HepG2 (cell line): ENCODE data around the gene SELPLG. TPM values are rescaled to one million over a fixed set of nuclear protein-coding genes. Genes with fewer than 3 reads are reported as not detected.
A peak's percentile ranks its signal among the peaks of the same experiment; 100 is the strongest.

ENCODE experiments used
- ATAC-seq: fragments of 200-7000 bp; cut with Tn5 transposase; 3 replicates; pipeline ENCODE4 v1.9.1; 2020; ENCODE audit warnings: mild to moderate bottlenecking, moderate library complexity
- BruUV-seq: library from RNA; stranded (reverse); fragments of 400-500 nt; replicated peaks from 2 replicates; lab custom pipeline; 2021; lab: Mats Ljungman, UMichigan
- CTCF ChIA-PET: fragments of 300-600 bp; formaldehyde crosslinking; extraction: SDS; loops from one replicate; lab custom pipeline; 2021; ENCODE audit warnings: low total read pairs, inconsistent platforms, low intra/inter-chr PET ratio; lab: Yijun Ruan, JAX
- POLR2A ChIA-PET: fragments of 350-600 bp; sonication (Branson Sonifier 250); formaldehyde crosslinking; loops from one replicate; lab custom pipeline; 2020; ENCODE audit warnings: antibody characterized with exemption, inconsistent platforms; lab: Yijun Ruan, JAX
- DNase-seq: peaks from one replicate; pipeline ENCODE4 v3.0.0-alpha.2; 2015; ENCODE audit warnings: low spot score
- FAIRE-seq: peaks from 3 replicates; lab custom pipeline; 2011; peaks lifted over from hg19 to GRCh38; lab: Jason Lieb, UNC
- H2AFZ ChIP-seq: one replicate; pipeline ENCODE4 v1.6.1; 2011; ENCODE audit warnings: low read length, inconsistent platforms
- H3K27ac ChIP-seq: fragments of 300-600 bp; 3 replicates; pipeline ENCODE4 v1.8.0; 2011; ENCODE audit warnings: mixed run types, mild to moderate bottlenecking, mixed read lengths, low read length, inconsistent platforms; ENCODE audit not compliant: insufficient read depth; ENCODE audit errors: extremely low read length
- H3K27me3 ChIP-seq, 2 experiments: fragments of 200-600 bp in 1 of 2; 2 replicates in 1 of 2; 3 replicates in 1 of 2; pipeline versions ENCODE4 v1.6.0 to v1.8.0; 2011; ENCODE audit warnings: low read length in 2 of 2, mild to moderate bottlenecking in 2 of 2, moderate library complexity in 2 of 2, inconsistent platforms in 1 of 2; ENCODE audit not compliant: insufficient read depth in 2 of 2, control insufficient read depth in 1 of 2
- H3K36me3 ChIP-seq, 2 experiments: fragments of 200-600 bp in 1 of 2; replicated peaks in 1 of 2; 2 replicates in 1 of 2; 3 replicates in 1 of 2; pipeline versions ENCODE4 v1.5.1 to v1.8.0; 2011; ENCODE audit warnings: low read length in 2 of 2, inconsistent platforms in 1 of 2; ENCODE audit not compliant: insufficient read depth in 2 of 2, control insufficient read depth in 1 of 2
- H3K4me1 ChIP-seq: 2 replicates; pipeline ENCODE4 v1.5.1; 2012; ENCODE audit warnings: low read length, inconsistent platforms; ENCODE audit not compliant: insufficient read depth
- H3K4me2 ChIP-seq: 2 replicates; pipeline ENCODE4 v1.6.0; 2011; ENCODE audit warnings: low read depth, low read length, inconsistent platforms
- H3K4me3 ChIP-seq, 3 experiments: fragments of 200-600 bp in 1 of 3; sonication (generic), shearing (Covaris generic) in 1 of 3; replicated peaks in 1 of 3; 2 replicates each; pipeline ENCODE4 v1.5.1; 2011 to 2016; ENCODE audit warnings: low read length in 3 of 3, inconsistent platforms in 2 of 3, low read depth in 2 of 3, mild to moderate bottlenecking in 2 of 3, control low read depth in 1 of 3, mixed read lengths in 1 of 3; ENCODE audit not compliant: insufficient read depth in 1 of 3
- H3K79me2 ChIP-seq: one replicate; pipeline ENCODE4 v1.6.1; 2011; ENCODE audit warnings: low read length, inconsistent platforms; ENCODE audit not compliant: insufficient read depth
- H3K9ac ChIP-seq: 2 replicates; pipeline ENCODE4 v1.6.0; 2011; ENCODE audit warnings: mild to moderate bottlenecking, low read depth, low read length, inconsistent platforms; ENCODE audit not compliant: insufficient read depth
- H3K9me3 ChIP-seq: 2 replicates; pipeline ENCODE4 v1.5.1; 2012; ENCODE audit warnings: mild to moderate bottlenecking, low read length
- H4K20me1 ChIP-seq: 2 replicates; pipeline ENCODE4 v1.6.0; 2011; ENCODE audit warnings: inconsistent platforms, mild to moderate bottlenecking, low read length, moderate library complexity; ENCODE audit not compliant: insufficient read depth
- FOXA1 ChIP-seq, 2 experiments: fragments of 450-650 bp in 1 of 2; sonication (generic) in 1 of 2; formaldehyde crosslinking in 1 of 2; IDR thresholded peaks; 2 replicates each; pipeline versions ENCODE4 v1.4.0 to v1.6.1; 2016 to 2020; ENCODE audit warnings: missing genetic modification reagents in 1 of 2
- FOXK2 ChIP-seq: fragments of 450-650 bp; IDR thresholded peaks from 2 replicates; pipeline ENCODE4 v1.6.1; 2016
- FOXP1 ChIP-seq, 2 experiments: fragments of 450-650 bp in 1 of 2; IDR thresholded peaks; 2 replicates each; pipeline ENCODE4 v1.6.1; 2017 to 2018; ENCODE audit warnings: antibody characterized with exemption in 1 of 2
- HIVEP1 ChIP-seq: sonication (generic); formaldehyde crosslinking; IDR thresholded peaks from 2 replicates; pipeline ENCODE4 v1.4.0; 2020; ENCODE audit warnings: mild to moderate bottlenecking, missing genetic modification reagents
- JUND ChIP-seq: sonication (generic); formaldehyde crosslinking; IDR thresholded peaks from 2 replicates; pipeline ENCODE4 v1.8.0; 2022; ENCODE audit warnings: mild to moderate bottlenecking, missing genetic modification reagents
- NCOA5 ChIP-seq: sonication (generic); formaldehyde crosslinking; IDR thresholded peaks from 2 replicates; pipeline ENCODE4 v1.4.0; 2020; ENCODE audit warnings: missing genetic modification reagents
- NR2F2 ChIP-seq: IDR thresholded peaks from 2 replicates; pipeline ENCODE4 v1.6.1; 2012; ENCODE audit warnings: low read depth, inconsistent platforms, borderline replicate concordance
- NR2F6 ChIP-seq, 2 experiments: IDR thresholded peaks; 2 replicates each; pipeline ENCODE4 v1.6.1; 2016; ENCODE audit warnings: antibody characterized with exemption in 1 of 2, mild to moderate bottlenecking in 1 of 2
- RBAK ChIP-seq: sonication (generic); formaldehyde crosslinking; IDR thresholded peaks from 2 replicates; pipeline ENCODE4 v1.5.1; 2020; ENCODE audit warnings: mild to moderate bottlenecking, missing genetic modification reagents
- SPEN ChIP-seq: sonication (generic); formaldehyde crosslinking; IDR thresholded peaks from 2 replicates; pipeline ENCODE4 v1.5.1; 2020; ENCODE audit warnings: low read depth, mild to moderate bottlenecking, missing genetic modification reagents
- ZEB1 ChIP-seq: IDR thresholded peaks from 2 replicates; pipeline ENCODE4 v1.6.1; 2012; ENCODE audit warnings: mild to moderate bottlenecking, low read depth, inconsistent platforms; ENCODE audit not compliant: insufficient replicate concordance
- ZNF431 ChIP-seq: sonication (generic); formaldehyde crosslinking; IDR thresholded peaks from 2 replicates; pipeline ENCODE4 v1.9.0; 2022; ENCODE audit warnings: missing genetic modification reagents, low read depth, mild to moderate bottlenecking, borderline replicate concordance
- ZNF550 ChIP-seq: sonication (generic); formaldehyde crosslinking; IDR thresholded peaks from 2 replicates; pipeline ENCODE4 v1.4.0; 2020; ENCODE audit warnings: mild to moderate bottlenecking, missing genetic modification reagents, borderline replicate concordance
- ZNF589 ChIP-seq: sonication (generic); formaldehyde crosslinking; conservative IDR thresholded peaks from 2 replicates; pipeline ENCODE4 v1.8.0; 2022; ENCODE audit warnings: mild to moderate bottlenecking, moderate library complexity, missing genetic modification reagents
- WGBS: methylation state at CpG from one replicate; pipeline ENCODE4 v1.1.6; 2017; ENCODE audit warnings: low lambda C conversion rate; 5-methylcytosine and 5-hydroxymethylcytosine counted together
- in situ Hi-C: cut with HindIII; loops from 2 replicates; pipeline ENCODE4 v1.10.0; 2017; ENCODE audit warnings: low pct_unique_long_range_greater_than_20kb; ENCODE audit not compliant: extremely low pct_ligation_motif_present
- intact Hi-C: fragments of 100-400 bp; cut with micrococcal nuclease; formaldehyde crosslinking; loops from one replicate; pipeline ENCODE4 v1.10.0; 2022; ENCODE audit not compliant: unreplicated experiment
- polyA plus RNA-seq, 8 experiments: library from polyadenylated mRNA; depleted of rRNA in 3 of 8; stranded (reverse) in 7 of 8; unstranded in 1 of 8; fragments of >200 nt; fragmentation: Illumina TruSeq in 4 of 8; extraction: Trizol in 4 of 8; gene quantifications; 2 replicates each; pipeline versions ENCODE4 v1.2.1 to v1.2.3, GENCODE V29; 2011 to 2016; ENCODE audit warnings: low read depth in 4 of 8, missing spikeins in 1 of 8, mixed read lengths in 1 of 8; ENCODE audit not compliant: insufficient read depth in 1 of 8
- total RNA-seq, 5 experiments: library from RNA; depleted of rRNA; stranded (reverse); fragments of >200 nt; fragmentation: Illumina TruSeq; extraction: Trizol; gene quantifications; 2 replicates each; pipeline ENCODE4 v1.2.3, GENCODE V29; 2016; ENCODE audit warnings: low read depth in 1 of 5
- TF ChIP-seq, protein P1 (sequence below): fragments of 450-650 bp; IDR thresholded peaks from 2 replicates; pipeline ENCODE4 v1.6.1; 2016
- TF ChIP-seq, protein P2 (sequence below): sonication (generic); formaldehyde crosslinking; IDR thresholded peaks from 2 replicates; pipeline ENCODE4 v1.8.0; 2022; ENCODE audit warnings: missing genetic modification reagents, low read depth, mild to moderate bottlenecking, borderline replicate concordance
- TF ChIP-seq, protein P3 (sequence below): sonication (generic); formaldehyde crosslinking; IDR thresholded peaks from 2 replicates; pipeline ENCODE4 v1.4.0; 2020; ENCODE audit warnings: missing genetic modification reagents, borderline replicate concordance

The SELPLG gene
- total and polyA plus RNA-seq, 2 of the 13 experiments (the other 11 are each of a cell fraction or from before 2014, with no cell fraction given), result 0.12 TPM; not detected in 1

DNA sequence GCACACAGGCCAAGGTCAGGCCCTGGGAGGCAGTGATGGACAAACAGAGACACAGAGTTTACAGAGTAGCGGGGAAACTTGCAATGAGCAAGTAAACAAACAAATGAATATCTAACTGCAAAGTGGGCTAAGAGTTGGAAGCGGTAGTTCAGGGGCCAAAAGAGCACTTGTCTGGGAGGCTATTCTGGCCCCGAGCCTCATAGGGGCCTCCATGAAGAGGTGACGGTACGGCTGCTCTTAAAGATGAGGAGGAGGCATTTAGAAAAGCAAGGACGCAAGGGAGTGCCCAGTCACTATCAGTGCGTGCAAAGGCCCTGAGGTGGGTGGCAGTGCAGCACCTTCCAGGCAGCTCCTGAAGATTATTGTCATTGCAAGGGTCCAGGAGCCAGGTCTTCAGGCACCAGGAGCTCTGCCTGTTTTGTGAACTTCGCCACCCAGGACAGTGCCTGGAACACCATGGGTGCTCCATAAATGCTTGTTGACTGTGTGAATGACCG, 31.4 kb downstream of the SELPLG start:
- in situ Hi-C loops, result no loop called here
- CTCF ChIA-PET, result no interaction called here

DNA sequence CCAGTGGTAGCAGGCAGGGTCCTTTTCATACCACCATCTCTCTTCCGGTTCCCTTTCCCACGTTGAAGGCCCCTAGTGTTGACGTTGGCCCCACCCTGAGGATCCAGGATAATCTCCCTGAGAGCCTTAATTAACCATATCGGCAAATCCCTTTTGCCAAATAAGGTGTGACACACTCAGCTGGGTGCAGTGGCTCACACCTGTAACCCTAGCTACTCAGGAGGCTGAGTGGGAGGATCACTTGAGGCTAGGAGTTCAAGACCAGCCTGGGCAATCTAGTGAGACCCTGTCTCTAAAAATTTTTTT, 33.0 kb downstream of the SELPLG start:
- H3K4me3 ChIP-seq, result no peak overlapping the region
- DNase-seq, result no peak
- POLR2A ChIA-PET, result interaction anchor here (1.0 kb wide), 1 partner anchor 38 kb away, joined by 3 read pairs; the partner anchor contains the start of gene ISCU
- H4K20me1 ChIP-seq, result no peaks in the 10 kb centered on the region
- no peak overlapping the region for H3K4me2 ChIP-seq
- no peaks in the 10 kb centered on the region for H3K9me3 ChIP-seq
- H3K4me1 ChIP-seq, result peaks cover 7% of the 10 kb centered on the region
- intact Hi-C loops (no loop called here), in situ Hi-C loops (no loop called here)
- no peak for FAIRE-seq
- 17% methylated on average over 4 of the region's 4 CpGs for WGBS
- no peak overlapping the region for H3K9ac ChIP-seq
- CTCF ChIA-PET, result no interaction called here
- BruUV-seq, result no TSS peak
- H2AFZ ChIP-seq, result no peak overlapping the region
- no peaks in the 10 kb centered on the region for H3K79me2 ChIP-seq
- peaks cover 8 to 19% of the 10 kb centered on the region in 2 experiments; a peak in 2 of 5 replicates for H3K27me3 ChIP-seq
- H3K36me3 ChIP-seq, result no peaks in the 10 kb centered on the region
- no peak for ATAC-seq
- H3K27ac ChIP-seq, result no peak overlapping the region
- TF ChIP-seq HIVEP1 (CRISPR knock-in tag) (no peak), ZNF589 (CRISPR knock-in tag) (no peak), FOXK2 (no peak), NCOA5 (CRISPR knock-in tag) (no peak), ZNF550 (CRISPR knock-in tag) (no peak), ZEB1 (no peak), RBAK (CRISPR knock-in tag) (no peak), JUND (no peak), NR2F6 (IDR thresholded peaks at IDR 0.05) (no peak), NR2F6 (CRISPR knock-in tag; IDR thresholded peaks at IDR 0.05) (no peak), ZNF431 (CRISPR knock-in tag) (no peak), SPEN (no peak)
- TF ChIP-seq, protein P1, sequence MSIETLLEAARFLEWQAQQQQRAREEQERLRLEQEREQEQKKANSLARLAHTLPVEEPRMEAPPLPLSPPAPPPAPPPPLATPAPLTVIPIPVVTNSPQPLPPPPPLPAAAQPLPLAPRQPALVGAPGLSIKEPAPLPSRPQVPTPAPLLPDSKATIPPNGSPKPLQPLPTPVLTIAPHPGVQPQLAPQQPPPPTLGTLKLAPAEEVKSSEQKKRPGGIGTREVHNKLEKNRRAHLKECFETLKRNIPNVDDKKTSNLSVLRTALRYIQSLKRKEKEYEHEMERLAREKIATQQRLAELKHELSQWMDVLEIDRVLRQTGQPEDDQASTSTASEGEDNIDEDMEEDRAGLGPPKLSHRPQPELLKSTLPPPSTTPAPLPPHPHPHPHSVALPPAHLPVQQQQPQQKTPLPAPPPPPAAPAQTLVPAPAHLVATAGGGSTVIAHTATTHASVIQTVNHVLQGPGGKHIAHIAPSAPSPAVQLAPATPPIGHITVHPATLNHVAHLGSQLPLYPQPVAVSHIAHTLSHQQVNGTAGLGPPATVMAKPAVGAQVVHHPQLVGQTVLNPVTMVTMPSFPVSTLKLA, result no peak
- TF ChIP-seq, protein P2, sequence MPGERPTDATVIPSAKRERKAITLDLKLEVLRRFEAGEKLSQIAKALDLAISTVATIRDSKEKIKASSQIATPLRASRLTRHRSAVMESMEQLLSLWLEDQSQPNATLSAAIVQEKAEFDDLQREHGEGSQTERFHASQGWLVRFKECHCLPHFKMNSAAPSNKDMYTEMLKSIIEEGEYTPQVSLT (CRISPR knock-in tag), result no peak
- TF ChIP-seq, protein P3, sequence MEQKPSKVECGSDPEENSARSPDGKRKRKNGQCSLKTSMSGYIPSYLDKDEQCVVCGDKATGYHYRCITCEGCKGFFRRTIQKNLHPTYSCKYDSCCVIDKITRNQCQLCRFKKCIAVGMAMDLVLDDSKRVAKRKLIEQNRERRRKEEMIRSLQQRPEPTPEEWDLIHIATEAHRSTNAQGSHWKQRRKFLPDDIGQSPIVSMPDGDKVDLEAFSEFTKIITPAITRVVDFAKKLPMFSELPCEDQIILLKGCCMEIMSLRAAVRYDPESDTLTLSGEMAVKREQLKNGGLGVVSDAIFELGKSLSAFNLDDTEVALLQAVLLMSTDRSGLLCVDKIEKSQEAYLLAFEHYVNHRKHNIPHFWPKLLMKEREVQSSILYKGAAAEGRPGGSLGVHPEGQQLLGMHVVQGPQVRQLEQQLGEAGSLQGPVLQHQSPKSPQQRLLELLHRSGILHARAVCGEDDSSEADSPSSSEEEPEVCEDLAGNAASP (CRISPR knock-in tag), result no peak

More for the DNA sequence above, 31.4 kb downstream of the SELPLG start:
- no peak for ATAC-seq
- Histone ChIP-seq H2AFZ (no peak overlapping the region), H3K9me3 (no peaks in the 10 kb centered on the region), H4K20me1 (no peaks in the 10 kb centered on the region), H3K36me3 (no peaks in the 10 kb centered on the region), H3K79me2 (no peaks in the 10 kb centered on the region), H3K27me3 (peaks cover 5 to 6% of the 10 kb centered on the region in 2 experiments; a peak in 2 of 5 replicates), H3K4me2 (0 out of 2 replicates have a peak overlapping the region, but pooled peaks have one; percentile 18)
- 23% methylated on average over 9 of the region's 9 CpGs for WGBS
- BruUV-seq, result no TSS peak
- DNase-seq, result no peak
- intact Hi-C loops, result no loop called here
- no peak for TF ChIP-seq FOXP1 (IDR thresholded peaks at IDR 0.05)
- peak; percentile 43; the same call in 1 of the 2 replicates for TF ChIP-seq FOXP1 (CRISPR knock-in tag; IDR thresholded peaks at IDR 0.05)
- peak; percentile 25; the same call in 1 of the 2 replicates for TF ChIP-seq NR2F6 (IDR thresholded peaks at IDR 0.05)
- no peak for TF ChIP-seq NR2F6 (CRISPR knock-in tag; IDR thresholded peaks at IDR 0.05)
- no peak for TF ChIP-seq FOXA1 (IDR thresholded peaks at IDR 0.05)
- TF ChIP-seq FOXA1 (CRISPR knock-in tag; IDR thresholded peaks at IDR 0.05), result no peak
- peak; percentile 33; the same call in 1 of the 2 replicates for TF ChIP-seq NR2F2
- TF ChIP-seq, all 625 proteins: peak for 3
- H3K4me1 ChIP-seq, result peaks cover 12% of the 10 kb centered on the region
- no peak overlapping the region for H3K4me3 ChIP-seq
- POLR2A ChIA-PET, result no interaction called here
- no peak overlapping the region for H3K27ac ChIP-seq
- no peak overlapping the region for H3K9ac ChIP-seq
- no peak for FAIRE-seq
